H1 (cell line): ENCODE data around the gene TCF7. TPM values are rescaled to one million over a fixed set of nuclear protein-coding genes. Genes with fewer than 3 reads are reported as not detected.

Experiments used
- CTCF ChIA-PET: fragments of 300-600 bp; sonication (Branson Sonifier 250); formaldehyde crosslinking; loops from one replicate; lab custom pipeline; 2021; ENCODE audit not compliant: partially characterized antibody; lab: Charles Lee
- POLR2A ChIA-PET: fragments of 300-600 bp; sonication (Branson Sonifier 250); formaldehyde crosslinking; loops from one replicate; lab custom pipeline; 2021; ENCODE audit warnings: inconsistent platforms; ENCODE audit not compliant: partially characterized antibody; lab: Charles Lee
- DNase-seq, 2 experiments: peaks; one replicate each; pipeline versions ENCODE4 v3.0.0 to v3.0.0-alpha.2; 2010 to 2022; ENCODE audit warnings: low spot score in 2 of 2, low read depth in 1 of 2, mixed read lengths in 1 of 2
- FAIRE-seq: peaks from 2 replicates; lab custom pipeline; 2011; peaks lifted over from hg19 to GRCh38; lab: Jason Lieb, UNC
- H2AFZ ChIP-seq: 2 replicates; pipeline ENCODE4 v1.8.1; 2012; ENCODE audit warnings: low read length, inconsistent platforms
- H2AK5ac ChIP-seq: 2 replicates; pipeline ENCODE4 v1.6.1; 2013; ENCODE audit warnings: low read depth, low read length
- H2BK120ac ChIP-seq: replicated peaks from 2 replicates; pipeline ENCODE3; 2013; ENCODE audit warnings: low read depth, low read length, inconsistent platforms
- H2BK12ac ChIP-seq: 2 replicates; pipeline ENCODE4 v1.6.1; 2013; ENCODE audit warnings: low read depth, low read length
- H2BK15ac ChIP-seq: 2 replicates; pipeline ENCODE4 v1.6.1; 2013; ENCODE audit warnings: low read length
- H2BK20ac ChIP-seq: 2 replicates; pipeline ENCODE4 v1.6.1; 2013; ENCODE audit warnings: low read length
- H2BK5ac ChIP-seq: 2 replicates; pipeline ENCODE4 v1.6.1; 2013; ENCODE audit warnings: low read depth, low read length
- H3K14ac ChIP-seq: 2 replicates; pipeline ENCODE4 v1.6.1; 2013; ENCODE audit warnings: inconsistent platforms; ENCODE audit not compliant: insufficient read length
- H3K18ac ChIP-seq: 2 replicates; pipeline ENCODE4 v1.6.1; 2013; ENCODE audit warnings: low read length; ENCODE audit errors: extremely low read depth
- H3K23ac ChIP-seq: 2 replicates; pipeline ENCODE4 v1.6.1; 2013; ENCODE audit warnings: inconsistent platforms; ENCODE audit not compliant: insufficient read length
- H3K23me2 ChIP-seq: 2 replicates; pipeline ENCODE4 v1.6.1; 2013; ENCODE audit warnings: low read depth, low read length
- H3K27ac ChIP-seq: 2 replicates; pipeline ENCODE4 v1.6.1; 2011; ENCODE audit warnings: low read depth, low read length, inconsistent platforms
- H3K27me3 ChIP-seq, 4 experiments: replicated peaks in 1 of 4; 1 replicate in 1 of 4; 2 replicates in 3 of 4; pipeline versions ENCODE4 v1.6.1 to v1.8.1; 2011 to 2013; ENCODE audit warnings: low read length in 3 of 4, mild to moderate bottlenecking in 3 of 4, inconsistent platforms in 2 of 4, mixed read lengths in 2 of 4, moderate library complexity in 1 of 4; ENCODE audit not compliant: control insufficient read depth in 3 of 4, insufficient read depth in 3 of 4; ENCODE audit errors: extremely low read depth in 1 of 4
- H3K36me3 ChIP-seq, 4 experiments: 2 replicates each; pipeline versions ENCODE4 v1.6.1 to v1.8.1; 2011 to 2013; ENCODE audit warnings: mild to moderate bottlenecking in 4 of 4, low read length in 3 of 4, moderate library complexity in 2 of 4, control low read depth in 1 of 4, inconsistent platforms in 1 of 4; ENCODE audit not compliant: insufficient read depth in 4 of 4, control insufficient read depth in 2 of 4
- H3K4ac ChIP-seq: replicated peaks from 2 replicates; pipeline ENCODE3; 2013; ENCODE audit warnings: low read length, low read depth, mixed read lengths, inconsistent platforms; ENCODE audit not compliant: insufficient read length
- H3K4me1 ChIP-seq, 4 experiments: replicated peaks in 1 of 4; 1 replicate in 1 of 4; 2 replicates in 3 of 4; pipeline versions ENCODE4 v1.6.1 to v1.8.1; 2011 to 2013; ENCODE audit warnings: low read length in 3 of 4, inconsistent platforms in 2 of 4, mixed read lengths in 1 of 4; ENCODE audit not compliant: insufficient read depth in 4 of 4, control insufficient read depth in 3 of 4
- H3K4me2 ChIP-seq, 2 experiments: 2 replicates each; pipeline versions ENCODE4 v1.6.1 to v1.8.1; 2011 to 2013; ENCODE audit warnings: low read depth in 2 of 2, low read length in 2 of 2, control low read depth in 1 of 2, inconsistent platforms in 1 of 2, mild to moderate bottlenecking in 1 of 2; ENCODE audit not compliant: insufficient read depth in 1 of 2
- H3K4me3 ChIP-seq, 4 experiments: fragments of 200-600, 300-600 bp in 1 of 4; sonication (generic), shearing (Covaris generic), sonication (Bioruptor Twin) in 1 of 4; 2 replicates each; pipeline versions ENCODE4 v1.5.1 to v1.8.1; 2011 to 2016; ENCODE audit warnings: low read length in 4 of 4, low read depth in 3 of 4, control low read depth in 2 of 4, inconsistent platforms in 2 of 4, mild to moderate bottlenecking in 2 of 4, mixed read lengths in 1 of 4, moderate library complexity in 1 of 4; ENCODE audit not compliant: insufficient read depth in 2 of 4; ENCODE audit errors: extremely low read depth in 1 of 4
- H3K56ac ChIP-seq: replicated peaks from 2 replicates; pipeline ENCODE3; 2013; ENCODE audit warnings: low read depth, mild to moderate bottlenecking, mixed read lengths, low read length, inconsistent platforms; ENCODE audit not compliant: insufficient read length
- H3K79me1 ChIP-seq: 2 replicates; pipeline ENCODE4 v1.6.1; 2013; ENCODE audit warnings: low read depth, low read length, control low read depth
- H3K79me2 ChIP-seq, 2 experiments: 2 replicates each; pipeline versions ENCODE4 v1.6.1 to v1.8.1; 2012 to 2013; ENCODE audit warnings: low read length in 2 of 2, mild to moderate bottlenecking in 2 of 2, inconsistent platforms in 1 of 2; ENCODE audit not compliant: insufficient read depth in 2 of 2, control insufficient read depth in 1 of 2
- H3K9ac ChIP-seq, 4 experiments: replicated peaks in 1 of 4; 1 replicate in 1 of 4; 2 replicates in 3 of 4; pipeline versions ENCODE4 v1.6.1 to v1.8.1; 2011 to 2013; ENCODE audit warnings: low read depth in 3 of 4, low read length in 3 of 4, control low read depth in 2 of 4, mild to moderate bottlenecking in 2 of 4, moderate library complexity in 2 of 4, inconsistent platforms in 1 of 4; ENCODE audit errors: extremely low read depth in 1 of 4
- H3K9me3 ChIP-seq, 2 experiments: 2 replicates each; pipeline versions ENCODE4 v1.6.1 to v1.8.1; 2012 to 2013; ENCODE audit warnings: mild to moderate bottlenecking in 2 of 2, moderate library complexity in 2 of 2, control low read depth in 1 of 2, inconsistent platforms in 1 of 2, low read depth in 1 of 2, low read length in 1 of 2, mixed read lengths in 1 of 2; ENCODE audit not compliant: insufficient read depth in 2 of 2
- H4K20me1 ChIP-seq, 2 experiments: replicated peaks in 1 of 2; 2 replicates each; pipeline versions ENCODE3 to v1.8.1; 2011 to 2013; ENCODE audit warnings: inconsistent platforms in 2 of 2, low read length in 2 of 2, mild to moderate bottlenecking in 1 of 2; ENCODE audit not compliant: insufficient read depth in 2 of 2, control insufficient read depth in 1 of 2
- H4K5ac ChIP-seq: 2 replicates; pipeline ENCODE4 v1.6.1; 2013; ENCODE audit warnings: low read length, low read depth, mixed read lengths, inconsistent platforms; ENCODE audit not compliant: insufficient read length
- H4K8ac ChIP-seq: 2 replicates; pipeline ENCODE4 v1.8.0; 2013; ENCODE audit warnings: mild to moderate bottlenecking, moderate library complexity, low read length, inconsistent platforms; ENCODE audit not compliant: insufficient read depth; ENCODE audit errors: extremely low read depth
- H4K91ac ChIP-seq: replicated peaks from 2 replicates; pipeline ENCODE3; 2013; ENCODE audit warnings: low read length, mixed read lengths, inconsistent platforms; ENCODE audit not compliant: insufficient read length
- BCL11A ChIP-seq, 2 experiments: IDR thresholded peaks; one replicate each; pipeline ENCODE4 v1.6.1; 2011; ENCODE audit warnings: low read depth in 2 of 2, low read length in 2 of 2, mild to moderate bottlenecking in 2 of 2
- CHD1 ChIP-seq: IDR thresholded peaks from 2 replicates; pipeline ENCODE4 v1.6.1; 2012; ENCODE audit warnings: low read depth, low read length, improper control_type of control experiment
- EZH2 ChIP-seq: fragments of 200-600 bp; sonication (generic); IDR thresholded peaks from 2 replicates; pipeline ENCODE4 v1.7.1; 2012; ENCODE audit warnings: low read depth, mild to moderate bottlenecking, moderate library complexity, low read length, inconsistent platforms; ENCODE audit not compliant: severe bottlenecking
- JUN ChIP-seq: IDR thresholded peaks from 2 replicates; pipeline ENCODE4 v1.6.1; 2011; ENCODE audit warnings: low read depth, mild to moderate bottlenecking, improper control_type of control experiment, low read length
- KDM5A ChIP-seq: fragments of 200-600 bp; IDR thresholded peaks from 2 replicates; pipeline ENCODE4 v1.7.1; 2012; ENCODE audit warnings: mild to moderate bottlenecking, low read length, inconsistent platforms, mixed read lengths
- SP2 ChIP-seq: IDR thresholded peaks from 2 replicates; pipeline ENCODE4 v1.6.1; 2012; ENCODE audit warnings: mild to moderate bottlenecking, low read length, inconsistent platforms
- YY1 ChIP-seq: IDR thresholded peaks from 2 replicates; pipeline ENCODE4 v1.6.1; 2011; ENCODE audit warnings: low read depth, mild to moderate bottlenecking, low read length
- WGBS, 2 experiments: shearing (Covaris generic) in 1 of 2; methylation state at CpG; one replicate each; pipeline versions ENCODE4 v1.1.6 to v1.1.7; 2013 to 2015; ENCODE audit warnings: low lambda C conversion rate in 2 of 2, mixed read lengths in 2 of 2, inconsistent platforms in 1 of 2, low coverage in 1 of 2, missing lambda C conversion rate in 1 of 2; ENCODE audit not compliant: insufficient replicate concordance in 2 of 2, insufficient coverage in 1 of 2, insufficient read length in 1 of 2; ENCODE audit errors: extremely low coverage in 1 of 2, missing lambda C conversion rate in 1 of 2; 5-methylcytosine and 5-hydroxymethylcytosine counted together
- polyA plus RNA-seq, 7 experiments: library from polyadenylated mRNA; depleted of rRNA in 3 of 7; stranded (reverse) in 5 of 7; unstranded in 2 of 7; fragments of >200 nt in 5 of 7; fragments of 200-250 nt in 2 of 7; gene quantifications; 1 replicate in 5 of 7; 2 replicates in 1 of 7; 4 replicates in 1 of 7; pipeline versions ENCODE4 v1.2.1 to v1.2.3, GENCODE V29; 2011 to 2013; ENCODE audit warnings: missing spikeins in 2 of 7, mixed read lengths in 2 of 7
- total RNA-seq: library from RNA; stranded (reverse); fragmentation: NEBNext Ultra II Directional; extraction: Animal tissue kit (Norgen Biotek cat#: 25700); gene quantifications from 2 replicates; pipeline ENCODE4 v1.2.1, GENCODE V29; 2021
- TF ChIP-seq, protein P1 (sequence below): IDR thresholded peaks from 2 replicates; pipeline ENCODE4 v1.6.1; 2012; ENCODE audit warnings: inconsistent platforms

Gene TCF7
- total and polyA plus RNA-seq, 2 of the 8 experiments (the other 6 are each of a cell fraction or from before 2014, with no cell fraction given) = 4.7 to 8.5 TPM

DNA sequence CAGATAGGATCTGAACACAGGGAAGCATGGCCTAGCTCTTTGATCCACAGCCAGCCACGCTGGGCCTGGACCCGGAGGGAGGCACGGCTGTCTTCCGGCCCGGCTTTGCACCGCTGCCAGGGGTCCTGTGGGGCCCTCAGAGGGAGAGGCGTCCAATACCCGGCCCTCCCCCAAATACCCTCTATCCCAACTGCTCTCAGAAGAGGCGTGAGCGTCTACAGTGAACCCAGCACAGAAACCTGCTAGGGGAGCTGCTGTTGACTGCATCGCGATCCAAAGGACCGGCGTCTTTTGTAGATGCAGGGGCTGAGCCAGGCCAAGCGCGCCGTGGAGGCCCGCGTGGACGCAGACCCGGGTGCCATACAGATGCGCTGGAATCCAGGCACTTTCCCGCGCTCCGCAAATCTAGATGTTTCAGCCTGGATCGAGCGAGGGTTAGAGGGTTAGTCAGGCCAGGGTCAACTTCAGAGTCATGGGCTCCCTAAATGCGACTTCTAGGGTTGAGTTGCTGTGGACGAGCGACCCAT lies 1.1 kb upstream of the TCF7 start:
- POLR2A ChIA-PET = interaction anchor here (0.6 to 5.0 kb wide), 3 partner anchors 37 to 64 kb away, joined by 3 to 17 read pairs (median 3); partner anchors contain the start of gene SKP1
- Histone ChIP-seq H2BK20ac (no peak overlapping the region), H3K56ac (no peak overlapping the region), H3K27ac (no peak overlapping the region), H2BK120ac (no peak overlapping the region), H3K4me1 (peaks cover 0 to 15% (median 9%) of the 10 kb centered on the region in 4 experiments; a peak in 6 of 7 replicates), H2AK5ac (no peak overlapping the region), H3K36me3 (0 out of 8 replicates have a peak, but pooled peaks cover 0 to 2% (median 0%) of the 10 kb centered on the region in 4 experiments), H3K27me3 (peaks cover 20 to 38% (median 34%) of the 10 kb centered on the region in 4 experiments), H3K4me3 (peak overlapping the region; percentile 62 to 89 (median 77); a peak in 7 of 8 replicates), H3K9ac (peak overlapping the region in 2 of 4 experiments; percentile 4 to 44; a peak in 2 of 7 replicates), H4K20me1 (peaks cover 1 to 8% of the 10 kb centered on the region in 2 experiments), H2AFZ (no peak overlapping the region), H3K9me3 (no peaks in the 10 kb centered on the region), H3K4me2 (peak overlapping the region; percentile 88 to 100)
- no peak for DNase-seq
- WGBS, 2 experiments = 15% methylated on average over 22 of the region's 30 CpGs; no CpG with 5 or more reads in 1 of the 2 experiments
- TF ChIP-seq BCL11A (IDR thresholded peaks at IDR 0.05; ENCODE audit: low read depth in 2 of 2, low read length in 2 of 2) (no peak), EZH2 (peak; percentile 75), SP2 (no peak), CHD1 (no peak), JUN (no peak), YY1 (no peak), KDM5A (no peak)
- TF ChIP-seq, protein P1, sequence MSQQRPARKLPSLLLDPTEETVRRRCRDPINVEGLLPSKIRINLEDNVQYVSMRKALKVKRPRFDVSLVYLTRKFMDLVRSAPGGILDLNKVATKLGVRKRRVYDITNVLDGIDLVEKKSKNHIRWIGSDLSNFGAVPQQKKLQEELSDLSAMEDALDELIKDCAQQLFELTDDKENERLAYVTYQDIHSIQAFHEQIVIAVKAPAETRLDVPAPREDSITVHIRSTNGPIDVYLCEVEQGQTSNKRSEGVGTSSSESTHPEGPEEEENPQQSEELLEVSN = peak; percentile 78
- TF ChIP-seq, all 59 proteins: peak for 2
- Histone ChIP-seq H3K23me2 (peaks cover 10% of the 10 kb centered on the region; the same call in 1 of the 2 replicates), H3K23ac (no peak overlapping the region), H2BK5ac (0 out of 2 replicates have a peak overlapping the region, but pooled peaks have one; percentile 5), H3K79me1 (no peaks in the 10 kb centered on the region), H4K8ac (peak overlapping the region; percentile 72; the same call in 1 of the 2 replicates), H4K5ac (no peak overlapping the region), H2BK15ac (no peak overlapping the region), H3K18ac (no peak overlapping the region), H3K14ac (no peak overlapping the region), H2BK12ac (peak overlapping the region; percentile 68; the same call in 1 of the 2 replicates), H3K79me2 (no peaks in the 10 kb centered on the region), H4K91ac (peak overlapping the region; percentile 41), H3K4ac (no peak overlapping the region)
- FAIRE-seq = no peak
- CTCF ChIA-PET = interaction anchor here (1.0 to 7.1 kb wide), 6 partner anchors 13 to 87 kb away, joined by 3 to 84 read pairs (median 10); no protein-coding TSS in a partner anchor
